Endothelial cell of umbilical vein (primary cell): ENCODE measurements around the gene TRIP13. TPM values are rescaled to one million over a fixed set of nuclear protein-coding genes. Genes with fewer than 3 reads are reported as not detected.

Source experiments
- BruUV-seq: library from RNA; stranded (reverse); fragments of 400-500 nt; replicated peaks from 2 replicates; lab custom pipeline; 2021; lab: Mats Ljungman, UMichigan
- CTCF ChIA-PET: fragments of 300-600, 350-600 bp; sonication (Branson Sonifier 250); formaldehyde crosslinking; loops from one replicate; lab custom pipeline; 2021; ENCODE audit warnings: antibody characterized with exemption, inconsistent platforms; lab: Charles Lee
- POLR2A ChIA-PET: fragments of 300-600, 350-600 bp; sonication (Branson Sonifier 250); formaldehyde crosslinking; loops from one replicate; lab custom pipeline; 2021; ENCODE audit warnings: antibody characterized with exemption, inconsistent platforms; lab: Charles Lee
- DNase-seq: peaks from one replicate; pipeline ENCODE4 v3.0.0-alpha.2; 2011; ENCODE audit warnings: low read depth, low spot score
- FAIRE-seq: peaks from 2 replicates; lab custom pipeline; 2011; peaks lifted over from hg19 to GRCh38; lab: Jason Lieb, UNC
- H2AFZ ChIP-seq: 2 replicates; pipeline ENCODE4 v1.6.0; 2012; ENCODE audit warnings: low read depth, low read length, control low read depth, inconsistent platforms
- H3K27ac ChIP-seq: 2 replicates; pipeline ENCODE4 v1.5.1; 2011; ENCODE audit warnings: low read depth, mild to moderate bottlenecking, control low read depth, low read length, moderate library complexity; ENCODE audit not compliant: insufficient read depth
- H3K27me3 ChIP-seq, 2 experiments: 2 replicates each; pipeline versions ENCODE4 v1.6.0 to v1.6.1; 2011; ENCODE audit warnings: low read length in 2 of 2, mixed read lengths in 1 of 2; ENCODE audit not compliant: control insufficient read depth in 2 of 2, insufficient read depth in 2 of 2
- H3K36me3 ChIP-seq, 2 experiments: 2 replicates in 1 of 2; 3 replicates in 1 of 2; pipeline ENCODE4 v1.5.1; 2011; ENCODE audit warnings: low read length in 2 of 2, mild to moderate bottlenecking in 1 of 2, moderate library complexity in 1 of 2; ENCODE audit not compliant: control insufficient read depth in 2 of 2, insufficient read depth in 2 of 2; ENCODE audit errors: extremely low read depth in 1 of 2
- H3K4me1 ChIP-seq: 3 replicates; pipeline ENCODE4 v1.5.1; 2011; ENCODE audit warnings: mild to moderate bottlenecking, low read length; ENCODE audit not compliant: control insufficient read depth, insufficient read depth; ENCODE audit errors: extremely low read depth
- H3K4me2 ChIP-seq: 2 replicates; pipeline ENCODE4 v1.6.1; 2011; ENCODE audit warnings: low read length, control low read depth, mixed read lengths; ENCODE audit not compliant: insufficient read depth
- H3K4me3 ChIP-seq, 3 experiments: fragments of 200-600 bp in 1 of 3; sonication (generic), shearing (Covaris generic) in 1 of 3; replicated peaks in 1 of 3; 2 replicates each; pipeline ENCODE4 v1.5.1; 2011 to 2016; ENCODE audit warnings: control low read depth in 3 of 3, low read length in 3 of 3, mild to moderate bottlenecking in 2 of 3, inconsistent platforms in 1 of 3, low read depth in 1 of 3, moderate library complexity in 1 of 3; ENCODE audit not compliant: insufficient read depth in 1 of 3
- H3K79me2 ChIP-seq: 2 replicates; pipeline ENCODE4 v1.6.0; 2012; ENCODE audit warnings: low read length, inconsistent platforms; ENCODE audit not compliant: control insufficient read depth, insufficient read depth
- H3K9ac ChIP-seq: replicated peaks from 2 replicates; pipeline ENCODE3; 2011; ENCODE audit warnings: low read length, control low read depth; ENCODE audit not compliant: insufficient read depth; ENCODE audit errors: extremely low read depth
- H3K9me1 ChIP-seq: replicated peaks from 3 replicates; pipeline ENCODE4 v1.6.0; 2011; ENCODE audit warnings: mild to moderate bottlenecking, low read length; ENCODE audit not compliant: control insufficient read depth, insufficient read depth; ENCODE audit errors: extremely low read depth
- H3K9me3 ChIP-seq: replicated peaks from 2 replicates; pipeline ENCODE4 v1.5.1; 2012; ENCODE audit warnings: low read length, inconsistent platforms; ENCODE audit not compliant: control insufficient read depth, insufficient read depth
- H4K20me1 ChIP-seq: replicated peaks from 2 replicates; pipeline ENCODE3; 2011; ENCODE audit warnings: mild to moderate bottlenecking, low read length; ENCODE audit not compliant: control insufficient read depth, insufficient read depth; ENCODE audit errors: extremely low read depth
- CTCF ChIP-seq, 2 donors: IDR thresholded peaks; 1 replicate in 1 of 2; 2 replicates in 1 of 2; pipeline ENCODE4 v1.5.1; 2011; ENCODE audit warnings: low read length in 2 of 2, mild to moderate bottlenecking in 2 of 2, moderate library complexity in 2 of 2, control low read depth in 1 of 2, inconsistent platforms in 1 of 2, low read depth in 1 of 2; ENCODE audit not compliant: insufficient read depth in 1 of 2; ENCODE audit errors: extremely low read depth in 1 of 2
- EZH2 ChIP-seq: IDR thresholded peaks from 2 replicates; pipeline ENCODE4 v1.6.1; 2012; ENCODE audit warnings: borderline replicate concordance, low read depth, mild to moderate bottlenecking, moderate library complexity, low read length, inconsistent platforms; ENCODE audit not compliant: severe bottlenecking
- FOS ChIP-seq: IDR thresholded peaks from 2 replicates; pipeline ENCODE4 v1.6.1; 2011; ENCODE audit warnings: mild to moderate bottlenecking, low read length, moderate library complexity, borderline replicate concordance; ENCODE audit not compliant: insufficient read depth
- GATA2 ChIP-seq: IDR thresholded peaks from 2 replicates; pipeline ENCODE4 v1.7.0; 2011; ENCODE audit warnings: low read depth, mild to moderate bottlenecking, moderate library complexity, mixed read lengths, low read length; ENCODE audit not compliant: insufficient read length, insufficient read depth
- JUN ChIP-seq: IDR thresholded peaks from 2 replicates; pipeline ENCODE4 v1.6.1; 2011; ENCODE audit warnings: borderline replicate concordance, low read depth; ENCODE audit not compliant: insufficient read length, insufficient read depth
- MAX ChIP-seq: IDR thresholded peaks from 2 replicates; pipeline ENCODE4 v1.6.1; 2011; ENCODE audit not compliant: insufficient read depth, insufficient read length
- MYC ChIP-seq: IDR thresholded peaks from one replicate; pipeline ENCODE4 v1.6.1; 2011; ENCODE audit warnings: mild to moderate bottlenecking, low read depth, low read length
- POLR2A ChIP-seq: IDR thresholded peaks from 2 replicates; pipeline ENCODE4 v1.6.1; 2012; ENCODE audit warnings: low read depth, mild to moderate bottlenecking, control low read depth, low read length
- POLR2AphosphoS5 ChIP-seq: IDR thresholded peaks from 2 replicates; pipeline ENCODE4 v1.6.1; 2012; ENCODE audit warnings: low read depth, mild to moderate bottlenecking, control low read depth, low read length, moderate library complexity; ENCODE audit not compliant: insufficient read depth
- dilution Hi-C: fragments of 300-500 bp; cut with MboI; formaldehyde crosslinking; loops from one replicate; pipeline ENCODE4 v1.15.0; 2019; ENCODE audit warnings: low sequenced_read_pairs; ENCODE audit not compliant: extremely low pct_ligation_motif_present
- intact Hi-C: fragments of 100-400 bp; cut with micrococcal nuclease; formaldehyde crosslinking; loops from one replicate; pipeline ENCODE4 v1.10.0; 2022
- polyA plus RNA-seq, 4 experiments: library from polyadenylated mRNA; depleted of rRNA in 3 of 4; stranded (reverse) in 3 of 4; unstranded in 1 of 4; fragments of >200 nt; gene quantifications; 2 replicates each; pipeline versions ENCODE4 v1.2.1 to v1.2.3, GENCODE V29; 2011 to 2012; ENCODE audit warnings: missing spikeins in 1 of 4
- total RNA-seq: library from RNA; stranded (reverse); gene quantifications from 2 replicates; pipeline ENCODE4 v1.2.3, GENCODE V29; 2021

The TRIP13 gene
- total and polyA plus RNA-seq, 2 donors (not counting 3 experiments of a cell fraction or from before 2014, with no cell fraction given): 17.4 to 39.0 TPM

GRCh38 chr5:867300-867870, 25.3 kb upstream of the TRIP13 start:
- peaks cover 5% of the 10 kb centered on the region for H3K4me1 ChIP-seq
- no peak overlapping the region for H3K4me3 ChIP-seq
- ChIA-PET POLR2A (no interaction called here), CTCF (no interaction called here)
- H3K36me3 ChIP-seq: peaks cover 6 to 63% of the 10 kb centered on the region in 2 experiments
- H3K4me2 ChIP-seq: no peak overlapping the region
- BruUV-seq: no TSS peak
- FAIRE-seq (no peak), DNase-seq (no peak)
- no peaks in the 10 kb centered on the region for H3K9me1 ChIP-seq
- intact Hi-C loops: no loop called here
- H4K20me1 ChIP-seq: no peaks in the 10 kb centered on the region
- H3K9me3 ChIP-seq: no peaks in the 10 kb centered on the region
- H3K79me2 ChIP-seq: no peaks in the 10 kb centered on the region
- H3K27me3 ChIP-seq: no peaks in the 10 kb centered on the region
- H3K9ac ChIP-seq: no peak overlapping the region
- H3K27ac ChIP-seq: no peak overlapping the region
- no peak for TF ChIP-seq GATA2
- TF ChIP-seq EZH2: no peak
- TF ChIP-seq POLR2A: no peak
- H2AFZ ChIP-seq: no peak overlapping the region
- dilution Hi-C loops: no loop called here

- no peak overlapping the region for H3K27ac ChIP-seq
- H3K79me2 ChIP-seq: no peaks in the 10 kb centered on the region
- H3K9ac ChIP-seq: no peak overlapping the region
- FAIRE-seq: no peak
- no peaks in the 10 kb centered on the region for H4K20me1 ChIP-seq
- ChIA-PET POLR2A (no interaction called here), CTCF (no interaction called here)
- intact Hi-C loops (no loop called here), dilution Hi-C loops (no loop called here)
- no peak overlapping the region for H3K4me2 ChIP-seq
- no peaks in the 10 kb centered on the region for H3K9me1 ChIP-seq
- H3K27me3 ChIP-seq: no peaks in the 10 kb centered on the region
- no peak overlapping the region for H2AFZ ChIP-seq
- peaks cover 6 to 60% of the 10 kb centered on the region in 2 experiments for H3K36me3 ChIP-seq
- no peaks in the 10 kb centered on the region for H3K9me3 ChIP-seq
- no peak overlapping the region for H3K4me3 ChIP-seq
- TF ChIP-seq MYC: no peak
- TF ChIP-seq POLR2AphosphoS5: no peak
- TF ChIP-seq JUN: no peak
- TF ChIP-seq EZH2: no peak
- TF ChIP-seq MAX: no peak
- no peak for TF ChIP-seq CTCF (IDR thresholded peaks at IDR 0.05; ENCODE audit: extremely low read depth in 1 of 2, insufficient read depth in 1 of 2, low read depth in 1 of 2, low read length in 2 of 2)
- TF ChIP-seq POLR2A: no peak
- TF ChIP-seq GATA2: no peak
- no peak for TF ChIP-seq FOS
- no peak for DNase-seq
- H3K4me1 ChIP-seq: peaks cover 17% of the 10 kb centered on the region
- BruUV-seq: no TSS peak
Measured at GRCh38 chr5:868428-869135, 24.1 kb upstream of the TRIP13 start.
